IPS-11a (cell line): ENCODE measurements around the gene ALDH3A1.
"Not testable (repeated sequence)": the region's sequence is repeated elsewhere in the genome, so short reads cannot be mapped to it uniquely, and the experiment has no call there.

Experiments
- H3K4me3 ChIP-seq: one replicate; pipeline ENCODE4 v1.5.1; 2013; ENCODE audit warnings: low read depth, low read length, control low read depth

ALDH3A1 gene

GRCh38 chr17:19747829-19748806 lies at the start of gene ALDH3A1:
Gene ALDH3A1 (minus strand): TSS chr17:19748298. CDS start chr17:19745129, 3,169 bp downstream.
- no peak within 1 kb of the TSS for H3K4me3 ChIP-seq

- no peak overlapping the region for H3K4me3 ChIP-seq
Measured at GRCh38 chr17:19796457-19796856, 48.4 kb upstream of the ALDH3A1 start.

DNA sequence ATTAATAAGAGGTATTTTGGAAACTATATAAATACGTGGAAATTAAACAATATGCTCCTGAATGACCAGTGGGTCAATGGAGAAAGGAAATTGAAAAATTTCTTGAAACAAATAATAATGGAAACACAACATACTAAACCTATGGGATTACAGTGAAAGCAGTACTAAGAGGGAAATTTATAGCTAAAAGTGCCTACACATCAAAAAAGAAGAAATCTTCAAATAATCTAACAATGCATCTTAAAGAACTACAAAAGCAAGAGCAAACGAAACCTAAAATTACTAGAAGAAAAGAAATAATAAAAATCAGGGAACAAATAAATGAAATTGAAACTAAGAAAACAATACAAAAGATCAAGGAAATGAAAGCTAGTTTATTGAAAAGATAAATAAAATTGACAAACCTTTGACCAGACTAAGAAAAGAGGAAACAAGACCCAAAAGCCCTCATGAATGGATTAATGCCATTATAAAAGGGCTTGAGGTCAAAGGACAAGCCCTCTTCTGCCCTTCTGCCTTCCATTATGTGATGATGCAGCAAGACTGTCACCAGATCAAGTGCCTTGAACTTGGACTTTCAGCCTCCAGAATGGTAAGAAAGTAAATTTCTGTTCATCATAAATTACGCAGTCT lies 43.9 kb upstream of the ALDH3A1 start:
- H3K4me3 ChIP-seq: no peak overlapping the region

- no peak overlapping the region for H3K4me3 ChIP-seq
Measured at GRCh38 chr17:19787733-19788357, 39.7 kb upstream of the ALDH3A1 start.

DNA sequence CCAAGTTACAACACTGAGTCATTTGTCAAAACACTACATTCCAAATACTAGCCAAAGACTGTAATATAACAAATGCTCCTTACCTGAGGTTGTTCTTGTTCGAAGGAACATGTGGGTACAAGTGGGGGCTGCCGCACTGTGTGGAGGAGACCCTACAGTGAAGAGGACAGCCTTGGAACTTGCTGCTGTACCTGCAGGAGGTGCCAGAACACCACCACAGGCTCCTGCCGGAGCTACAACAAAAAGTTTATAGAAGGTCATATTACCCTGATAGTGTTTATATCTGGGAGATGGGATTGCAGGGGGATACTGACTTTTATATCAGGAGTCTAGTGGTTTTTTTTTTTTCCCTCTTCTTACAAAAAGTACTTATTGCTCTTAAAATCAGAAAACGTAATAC lies 37.8 kb upstream of the ALDH3A1 start:
- H3K4me3 ChIP-seq: no peak overlapping the region

DNA sequence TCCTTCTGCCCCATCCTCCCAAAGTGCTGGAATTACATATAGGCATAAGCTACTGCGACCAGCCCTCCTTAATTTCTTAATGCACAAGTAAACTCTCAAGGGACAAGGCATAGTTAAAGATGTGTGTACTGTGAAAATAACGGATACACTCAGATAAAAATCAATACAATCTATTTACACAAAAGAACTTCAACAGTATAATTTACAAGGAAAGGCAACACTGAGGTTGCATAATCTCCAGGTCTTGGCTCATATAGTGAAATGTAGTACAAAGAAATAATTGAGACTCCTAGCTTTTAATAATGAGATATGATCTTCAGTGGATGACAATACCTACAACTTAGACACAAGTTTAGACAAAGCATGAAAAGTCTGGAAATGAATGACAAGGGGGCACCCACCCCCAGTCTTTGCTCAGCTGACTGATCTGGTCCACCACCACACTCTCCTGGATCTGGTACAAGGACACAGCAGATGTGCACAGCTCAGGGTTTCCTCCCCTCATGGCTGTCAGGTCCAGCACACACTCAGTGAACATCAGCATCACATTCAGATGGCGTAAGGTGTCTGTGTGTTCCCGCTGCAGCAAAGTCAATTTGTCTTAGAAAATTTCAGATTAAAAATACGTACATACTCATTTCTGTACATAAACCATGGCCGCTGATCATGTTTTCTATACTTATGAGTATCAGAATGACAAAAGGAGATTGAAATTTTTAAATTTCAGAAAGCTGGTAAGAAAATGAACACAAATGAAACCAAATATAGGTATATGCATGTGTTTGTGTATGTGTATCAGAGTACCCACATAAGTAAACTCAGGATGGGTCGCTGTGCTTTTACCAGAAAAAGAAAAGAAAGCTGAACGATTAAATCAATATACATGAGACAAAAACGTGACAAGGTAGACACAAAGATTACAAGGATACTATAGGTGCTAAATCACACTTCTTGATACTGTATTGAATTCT lies 33.7 kb upstream of the ALDH3A1 start:
- H3K4me3 ChIP-seq: no peak overlapping the region

GRCh38 chr17:19780846-19781245 lies 32.7 kb upstream of the ALDH3A1 start:
- no peak overlapping the region for H3K4me3 ChIP-seq

DNA sequence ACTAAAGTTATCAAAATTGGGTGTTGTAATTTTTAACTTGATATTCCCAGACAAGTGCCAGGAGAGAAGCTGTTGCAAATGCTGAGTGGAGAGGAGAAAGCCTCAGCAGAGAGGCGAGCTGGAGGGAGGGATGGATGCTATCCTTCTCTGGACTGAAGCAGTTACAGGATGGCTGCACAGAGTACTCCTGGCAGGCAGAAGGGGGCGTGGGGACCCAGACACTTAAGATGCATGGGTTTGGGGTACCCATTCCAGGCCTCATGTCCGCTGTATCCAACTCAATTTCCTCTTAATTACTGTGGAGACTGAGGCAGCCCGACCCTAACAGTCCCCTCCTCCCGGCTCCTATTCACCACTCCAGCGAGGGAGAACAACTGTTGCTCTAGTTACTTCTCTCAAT lies 25.4 kb upstream of the ALDH3A1 start:
- H3K4me3 ChIP-seq: no peak overlapping the region

- no peak overlapping the region for H3K4me3 ChIP-seq
Measured at GRCh38 chr17:19771971-19772630, 24.0 kb upstream of the ALDH3A1 start.

DNA sequence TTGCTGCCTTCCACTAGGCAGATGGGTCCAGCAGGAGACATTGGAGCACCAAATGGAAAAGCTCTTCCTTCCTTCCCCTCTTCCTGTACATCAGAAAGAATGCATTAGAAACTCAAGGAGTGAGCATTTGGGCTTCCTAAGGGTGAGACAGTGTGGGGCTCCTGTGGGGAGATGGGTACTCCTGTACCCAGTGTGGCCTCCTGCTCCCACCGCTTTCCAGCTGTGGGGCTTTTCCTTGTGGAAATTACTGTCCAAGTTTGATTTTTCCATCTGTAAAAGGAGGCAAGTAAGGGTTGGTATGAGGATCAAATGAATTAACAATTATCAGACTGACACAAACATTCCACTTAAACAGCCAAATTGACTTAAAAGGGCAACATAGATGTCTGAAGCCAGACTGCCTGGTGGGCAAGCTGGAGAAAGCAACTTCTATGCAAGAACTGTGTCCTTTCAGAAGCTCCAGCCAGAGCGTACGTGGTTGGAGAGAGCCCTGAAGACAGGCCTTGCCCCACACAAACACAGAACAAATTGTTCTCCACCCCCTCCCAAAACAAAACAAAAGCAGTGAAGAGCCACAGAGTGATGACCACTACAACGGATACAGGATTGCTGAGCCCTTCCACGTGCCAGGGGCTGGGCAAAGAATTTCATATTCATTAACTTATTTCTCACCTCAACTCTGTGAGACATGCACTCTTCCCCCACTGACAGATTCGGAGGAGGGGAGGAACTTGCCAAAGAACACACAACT lies 23.1 kb upstream of the ALDH3A1 start:
- no peak overlapping the region for H3K4me3 ChIP-seq

DNA sequence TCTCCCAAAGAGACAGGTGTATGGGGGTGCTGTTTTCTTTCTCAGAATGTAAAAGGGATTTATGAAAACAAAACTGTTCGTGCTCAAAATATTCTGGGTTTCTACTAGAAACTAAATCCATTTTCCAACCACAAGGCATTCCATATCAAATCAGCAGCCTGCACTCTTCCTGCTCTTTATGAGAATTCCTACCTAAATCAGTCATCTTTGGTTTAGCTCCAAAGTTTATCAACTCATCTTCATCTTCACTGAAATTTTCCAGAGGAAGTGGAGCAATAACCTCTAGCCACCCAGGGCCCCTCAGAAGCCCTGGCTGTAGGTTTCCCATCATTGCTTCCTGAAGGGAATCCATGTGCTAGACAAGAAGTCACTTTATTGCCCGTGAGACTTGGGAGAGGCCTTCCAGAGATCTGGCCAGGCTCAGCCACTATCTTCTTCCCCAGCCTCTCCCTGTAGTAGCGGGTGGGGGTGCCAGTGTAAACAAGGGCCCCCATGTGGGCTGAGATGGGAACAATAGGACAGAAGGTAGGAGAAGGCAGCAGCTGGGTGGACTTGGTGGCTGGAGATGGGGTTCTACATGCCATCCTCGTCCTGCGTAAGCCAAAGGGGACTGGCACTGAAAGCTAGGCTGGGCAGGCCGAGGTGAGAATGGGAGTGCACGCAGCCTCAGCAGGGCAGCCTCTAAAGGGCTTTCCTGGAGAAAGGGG lies 22.0 kb upstream of the ALDH3A1 start:
- no peak overlapping the region for H3K4me3 ChIP-seq

GRCh38 chr17:19768046-19768782 lies 20.1 kb upstream of the ALDH3A1 start:
- H3K4me3 ChIP-seq: no peak overlapping the region

GRCh38 chr17:19766421-19767270 lies 18.5 kb upstream of the ALDH3A1 start:
- H3K4me3 ChIP-seq: no peak overlapping the region

DNA sequence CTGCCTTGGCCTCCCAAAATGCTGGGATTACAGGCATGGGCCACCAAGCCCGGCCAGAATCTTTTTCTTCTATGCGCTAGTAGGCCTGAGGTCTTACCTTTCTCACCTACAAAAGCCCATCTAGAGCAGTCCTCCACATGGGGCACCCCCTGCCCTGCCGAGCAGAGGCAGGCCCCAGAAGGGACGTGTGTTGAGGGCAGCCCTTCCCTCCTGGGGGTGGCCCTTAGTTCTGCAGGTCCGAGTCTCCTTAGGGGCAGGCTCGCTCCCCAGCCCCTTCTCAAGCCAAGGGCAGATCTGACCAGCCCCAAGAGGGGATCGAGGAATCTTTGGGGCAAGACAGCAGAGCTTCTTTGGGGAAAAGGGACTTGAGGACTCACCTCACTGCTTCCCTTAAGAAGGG lies 17.9 kb upstream of the ALDH3A1 start:
- H3K4me3 ChIP-seq: no peak overlapping the region

DNA sequence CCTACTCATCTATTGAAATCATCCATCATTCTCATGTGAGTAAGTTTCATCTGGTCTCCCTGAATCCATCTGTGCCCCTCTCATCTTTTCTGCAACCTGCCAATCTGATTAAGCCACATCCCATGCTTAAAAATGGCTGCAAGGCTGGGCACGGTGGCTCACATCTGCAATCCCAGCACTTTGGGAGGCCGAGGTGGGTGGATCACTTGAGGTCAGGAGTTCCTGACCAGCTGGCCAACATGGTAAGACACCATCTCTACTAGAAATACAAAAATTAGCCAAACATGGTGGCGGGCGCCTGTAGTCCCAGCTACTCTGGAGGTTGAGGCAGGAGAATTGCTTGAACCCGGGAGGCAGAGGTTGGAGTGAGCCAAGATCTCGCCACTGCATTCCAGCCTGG lies 15.9 kb upstream of the ALDH3A1 start:
- H3K4me3 ChIP-seq: not testable (repeated sequence)

DNA sequence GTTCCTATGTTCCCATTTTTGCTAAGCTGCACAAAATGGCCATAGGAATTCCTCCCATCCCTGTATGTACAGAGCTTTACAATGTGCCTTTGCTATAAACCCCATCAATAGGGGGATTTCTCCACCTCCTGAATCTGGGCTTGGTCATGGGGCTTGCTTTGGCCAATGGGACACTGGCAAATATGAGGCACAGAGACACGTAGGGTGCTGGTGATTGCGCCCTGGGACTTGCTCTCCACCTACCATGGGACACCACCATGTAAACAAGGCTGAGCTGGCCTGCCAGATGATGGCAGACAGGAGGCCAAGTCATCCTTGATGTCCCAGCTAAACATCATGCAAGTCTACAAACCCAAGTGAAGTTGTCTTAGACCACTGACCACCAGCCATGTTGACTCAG lies 15.3 kb upstream of the ALDH3A1 start:
- no peak overlapping the region for H3K4me3 ChIP-seq

GRCh38 chr17:19762515-19762961 lies 14.4 kb upstream of the ALDH3A1 start:
- H3K4me3 ChIP-seq: no peak overlapping the region
